ENCODE measurements around the gene NENF.

The NENF gene

GRCh38 chr1:212482006-212482636 is 49.4 kb downstream of the NENF start:
- no peak for DNase-seq (ENCODE audit: low read depth)

GRCh38 chr1:212482637-212483441 is 50.1 kb downstream of the NENF start:
- DNase-seq (ENCODE audit: low read depth): peak; percentile 54

- peak; percentile 79 for DNase-seq (ENCODE audit: low read depth)
These were observed 52.2 kb downstream of the NENF start for GRCh38 chr1:212484701-212485570.

GRCh38 chr1:212485571-212485912 is 52.8 kb downstream of the NENF start:
- DNase-seq (ENCODE audit: low read depth): peak; percentile 14

GRCh38 chr1:212485913-212486618 is 53.3 kb downstream of the NENF start:
- peak; percentile 90 for DNase-seq (ENCODE audit: low read depth)

- DNase-seq (ENCODE audit: low read depth): no peak
These were observed 53.9 kb downstream of the NENF start for GRCh38 chr1:212486619-212486975.

- no peak for DNase-seq (ENCODE audit: low read depth)
These were observed 54.6 kb downstream of the NENF start for GRCh38 chr1:212487286-212487685.

- DNase-seq (ENCODE audit: low read depth): no peak
These were observed 55.2 kb downstream of the NENF start for GRCh38 chr1:212487774-212488435.

GRCh38 chr1:212488436-212489283 is 55.9 kb downstream of the NENF start:
- peak; percentile 91 for DNase-seq (ENCODE audit: low read depth)

- no peak for DNase-seq (ENCODE audit: low read depth)
These were observed 56.7 kb downstream of the NENF start for GRCh38 chr1:212489284-212489859.

GRCh38 chr1:212490276-212490675 is 57.6 kb downstream of the NENF start:
- DNase-seq (ENCODE audit: low read depth): no peak

GRCh38 chr1:212491454-212491853 is 58.7 kb downstream of the NENF start:
- no peak for DNase-seq (ENCODE audit: low read depth)

Data from amniotic epithelial cell (primary cell).